A549 treated with AZD9567 at 1 μM for 4 hours (cell line): ENCODE results near the gene GTF3C5. TPM values are rescaled to one million over a fixed set of nuclear protein-coding genes. Genes with fewer than 3 reads are reported as not detected.

ENCODE experiments used
- total RNA-seq: library from RNA; stranded (reverse); fragments of 200-300 nt; extraction: Qiagen RNA extraction; gene quantifications from 5 replicates; pipeline ENCODE4 v1.2.3, GENCODE V29; 2022; ENCODE audit not compliant: insufficient read depth

GTF3C5 gene
- total RNA-seq, result 53.6 to 69.9 TPM (median 69.3 TPM) in 5 replicates

DNA sequence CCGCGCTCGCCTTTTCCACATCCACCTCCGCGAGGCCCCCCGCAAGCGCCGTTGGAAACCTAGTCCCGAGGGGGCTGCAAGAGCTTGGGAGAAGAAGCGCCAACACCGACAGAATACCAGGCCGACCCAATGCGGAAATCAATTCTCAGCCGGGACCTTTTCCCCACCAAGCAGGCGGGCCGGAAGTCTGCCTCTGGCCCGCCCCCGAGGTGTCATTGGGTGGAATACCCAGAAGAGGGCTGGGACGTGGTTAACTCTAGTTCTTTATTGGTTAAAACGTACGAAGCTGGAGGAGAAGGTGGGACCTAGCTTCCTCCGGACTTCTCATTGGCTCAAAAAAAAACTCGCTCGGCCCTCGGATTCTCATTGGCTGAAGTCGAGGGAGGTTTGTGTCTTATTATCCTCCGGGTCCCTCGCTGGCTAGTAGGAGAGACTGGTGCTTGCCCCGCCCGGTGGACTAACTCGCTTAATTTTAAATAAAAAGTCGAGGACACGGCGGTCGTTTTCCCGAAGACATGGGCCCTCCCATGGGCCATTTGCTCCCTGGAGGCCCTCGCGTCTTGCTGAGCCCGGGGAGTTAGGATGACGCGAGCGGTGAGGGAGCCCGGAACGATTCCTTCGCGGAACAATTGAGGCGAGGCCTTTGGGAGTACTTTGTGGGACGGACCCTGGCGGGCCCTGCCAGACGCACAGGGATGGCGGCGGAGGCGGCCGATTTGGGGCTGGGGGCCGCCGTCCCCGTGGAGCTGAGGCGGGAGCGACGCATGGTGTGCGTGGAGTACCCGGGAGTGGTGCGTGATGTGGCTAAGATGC lies at the start of gene GTF3C5:
Gene GTF3C5 (plus strand): TSS at position 681 of the 813 bp plus-strand sequence. CDS start 15 bp downstream, at position 696.

DNA sequence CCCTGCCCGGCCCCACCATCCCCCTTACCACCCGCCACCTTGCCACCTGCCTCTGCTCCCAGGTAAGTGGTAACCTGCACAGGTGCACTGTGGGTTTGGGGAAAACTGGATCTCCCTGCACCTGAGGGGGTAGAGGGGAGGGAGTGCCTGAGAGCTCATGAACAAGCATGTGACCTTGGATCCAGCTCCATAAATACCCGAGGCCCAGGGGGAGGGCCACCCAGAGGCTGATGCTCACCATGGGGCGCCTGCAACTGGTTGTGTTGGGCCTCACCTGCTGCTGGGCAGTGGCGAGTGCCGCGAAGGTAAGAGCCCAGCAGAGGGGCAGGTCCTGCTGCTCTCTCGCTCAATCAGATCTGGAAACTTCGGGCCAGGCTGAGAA lies 31.0 kb downstream of the GTF3C5 start, which contains the start of gene CEL:
Gene CEL (plus strand): TSS at position 218 of the 382 bp plus-strand sequence. CDS start 22 bp downstream, at position 240.

Other genes starting within 250 kb of the GTF3C5 start
- 0.69 to 6.2 TPM (median 1.4 TPM) in 5 replicates for gene AK8, start 152.7 kb upstream of the GTF3C5 start, total RNA-seq
- 4.4 to 8.1 TPM (median 4.8 TPM) in 5 replicates for gene SPACA9, start 152.1 kb upstream of the GTF3C5 start, total RNA-seq
- gene TSC1, start 86.4 kb upstream of the GTF3C5 start, total RNA-seq, result 14.2 to 17.2 TPM (median 16.2 TPM) in 5 replicates
- 0.03 to 0.08 TPM (median 0.07 TPM) in 4 of 5 replicates, not detected in the other for gene GFI1B, start 52.3 kb upstream of the GTF3C5 start, total RNA-seq
- gene CEL, start 31.0 kb downstream of the GTF3C5 start, total RNA-seq, result 0.70 to 0.89 TPM (median 0.72 TPM) in 4 of 5 replicates, not detected in the other
- 20.4 to 30.5 TPM (median 27.1 TPM) in 5 replicates for gene RALGDS, start 90.2 kb downstream of the GTF3C5 start, total RNA-seq
- 1.7 to 2.0 TPM (median 1.7 TPM) in 4 of 5 replicates, not detected in the other for gene GBGT1, start 132.9 kb downstream of the GTF3C5 start, total RNA-seq
- gene OBP2B, start 178.3 kb downstream of the GTF3C5 start, total RNA-seq, result not detected in 5 replicates
- gene ABO, start 244.2 kb downstream of the GTF3C5 start, total RNA-seq, result not detected in 5 replicates